GM19240 (cell line): ENCODE data around the gene SYPL1.

ENCODE experiments used
- DNase-seq: peaks from one replicate; pipeline ENCODE4 v3.0.0; 2011; ENCODE audit warnings: low spot score; ENCODE audit not compliant: insufficient read length

Gene SYPL1

GRCh38 chr7:106052681-106053080 is 59.4 kb downstream of the SYPL1 start:
- no peak for DNase-seq

GRCh38 chr7:106050746-106051117 is 61.4 kb downstream of the SYPL1 start:
- no peak for DNase-seq

GRCh38 chr7:106050002-106050745 is 61.9 kb downstream of the SYPL1 start:
- no peak for DNase-seq

DNA sequence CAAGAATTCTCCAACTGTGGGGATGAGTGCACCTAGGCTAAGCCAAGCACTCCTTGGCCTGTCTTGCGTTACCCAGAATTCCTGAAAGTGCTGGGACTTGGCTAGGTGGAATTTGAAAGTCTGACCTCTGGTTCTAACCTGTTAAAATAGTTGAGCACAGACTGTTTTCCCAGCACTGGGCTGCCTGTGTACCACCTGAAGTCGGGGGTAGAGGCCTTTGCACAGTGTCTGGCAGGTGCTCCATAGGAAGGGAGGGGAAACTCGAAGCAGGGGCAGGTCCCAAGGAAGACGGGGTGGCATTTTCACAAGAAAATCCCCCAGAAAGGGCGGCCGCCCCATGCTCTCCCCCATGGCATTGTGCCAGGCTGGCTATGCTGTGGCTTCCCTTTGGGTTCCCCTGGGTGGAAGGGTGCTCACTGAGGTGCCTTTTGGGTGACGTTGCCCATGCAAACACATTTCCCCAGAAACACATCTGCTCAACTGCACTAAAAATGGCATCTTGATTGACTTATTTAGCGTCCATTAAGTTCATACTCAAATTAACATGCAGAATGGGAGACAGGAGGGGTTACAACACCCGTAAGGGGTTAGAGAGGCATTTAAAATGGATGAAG is 62.9 kb downstream of the SYPL1 start:
- no peak for DNase-seq

DNA sequence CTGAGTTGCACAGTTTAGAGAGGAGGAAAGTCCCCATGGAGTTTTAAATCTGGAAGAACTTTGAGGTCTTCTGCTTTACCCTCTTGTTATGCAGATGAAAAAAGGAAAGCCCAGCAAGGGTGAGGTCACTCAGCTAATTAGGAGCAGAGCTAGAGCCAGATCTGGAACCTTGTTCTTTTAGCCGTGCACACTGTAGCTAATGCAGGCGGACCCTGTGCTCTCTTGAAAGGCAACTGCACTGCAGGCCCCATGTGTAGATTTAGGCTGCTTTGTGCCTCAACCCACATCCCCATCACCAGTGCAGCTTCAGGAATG is 63.4 kb downstream of the SYPL1 start:
- no peak for DNase-seq

DNA sequence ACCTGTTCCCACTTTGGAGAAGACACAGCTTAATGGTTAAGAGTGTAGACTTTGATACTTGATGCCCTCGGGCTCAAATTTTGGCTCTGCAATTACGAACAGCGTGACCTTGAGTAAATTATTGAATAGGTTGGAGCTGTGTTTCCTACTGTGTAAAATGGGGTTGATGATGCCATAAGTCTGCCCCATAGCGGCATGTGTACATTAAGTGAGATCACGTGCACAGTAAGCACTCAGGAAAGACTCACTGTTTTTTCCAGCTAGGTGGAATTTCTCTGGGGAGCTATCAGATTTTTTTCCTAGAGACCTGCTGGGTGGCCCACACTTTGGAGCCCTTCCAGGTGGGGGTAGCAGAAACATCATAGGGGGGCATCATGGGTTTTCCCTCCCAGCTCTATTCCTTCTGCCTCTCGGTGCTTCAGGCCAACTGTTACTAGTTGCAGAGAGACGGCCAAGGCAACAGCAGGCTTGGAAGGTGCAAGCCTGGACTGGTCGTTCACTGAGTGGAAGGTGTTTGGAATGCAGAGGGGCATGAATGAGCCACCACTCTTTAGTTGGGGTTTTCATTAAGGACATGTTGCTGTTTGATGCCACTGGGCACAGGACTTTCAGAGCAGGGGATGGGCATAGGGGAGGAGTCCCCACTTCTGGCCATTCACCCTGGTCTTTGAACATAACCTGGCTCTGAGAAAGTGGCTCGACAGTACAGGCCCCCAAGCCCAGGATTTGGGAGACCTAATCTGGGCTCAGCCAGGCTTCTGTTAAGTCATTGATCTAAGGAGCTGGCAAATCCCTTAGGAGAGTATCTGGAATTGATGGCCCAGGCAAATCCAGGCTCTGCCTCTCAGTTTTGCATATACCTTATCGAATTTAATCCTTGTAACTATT is 64.0 kb downstream of the SYPL1 start:
- DNase-seq: no peak

GRCh38 chr7:106047184-106047583 is 64.9 kb downstream of the SYPL1 start:
- no peak for DNase-seq

DNA sequence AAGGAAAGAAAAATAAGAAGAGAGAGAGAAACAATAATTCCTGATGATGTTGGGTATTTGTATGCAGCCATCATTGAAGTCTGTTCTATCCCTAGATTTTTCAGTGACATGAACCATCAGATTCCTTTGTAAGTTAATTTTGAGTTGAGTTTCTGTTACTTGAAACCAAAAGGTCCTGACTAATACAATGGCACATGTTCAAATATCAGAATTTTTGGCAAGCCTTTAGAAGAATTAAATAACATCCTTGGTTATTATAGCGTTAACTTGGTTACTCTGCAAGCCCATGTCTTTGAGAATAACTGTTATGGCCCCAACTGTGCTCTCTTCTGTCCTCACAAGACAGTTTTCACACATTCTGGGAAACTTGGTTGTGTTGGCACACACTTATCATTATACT is 66.5 kb downstream of the SYPL1 start:
- no peak for DNase-seq

DNA sequence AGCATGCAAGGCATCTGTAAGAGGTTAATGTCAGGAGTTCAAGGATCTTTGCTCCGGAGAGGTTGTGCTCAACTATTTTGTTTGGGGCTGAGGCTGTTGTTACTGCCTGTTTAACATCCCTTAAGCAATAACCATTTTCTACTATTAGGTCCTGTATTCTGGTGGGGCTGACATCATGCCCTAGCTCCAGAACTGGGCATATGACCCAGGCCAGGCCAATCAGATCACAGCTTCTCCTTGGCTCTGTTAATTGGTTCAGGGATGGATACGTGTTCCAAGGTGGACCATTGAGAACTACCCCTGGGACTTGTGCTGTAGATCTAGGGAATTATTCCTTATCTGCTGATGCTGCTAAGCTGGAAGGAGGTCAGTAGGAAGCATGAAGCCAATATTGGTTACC is 67.0 kb downstream of the SYPL1 start:
- no peak for DNase-seq

- no peak for DNase-seq
Measured at GRCh38 chr7:106042196-106042611, 69.9 kb downstream of the SYPL1 start.

- peak; percentile 41 for DNase-seq
Measured at GRCh38 chr7:106041140-106041717, 70.9 kb downstream of the SYPL1 start.
